Measurements from ENCODE around the gene AGBL3.

The AGBL3 gene

DNA sequence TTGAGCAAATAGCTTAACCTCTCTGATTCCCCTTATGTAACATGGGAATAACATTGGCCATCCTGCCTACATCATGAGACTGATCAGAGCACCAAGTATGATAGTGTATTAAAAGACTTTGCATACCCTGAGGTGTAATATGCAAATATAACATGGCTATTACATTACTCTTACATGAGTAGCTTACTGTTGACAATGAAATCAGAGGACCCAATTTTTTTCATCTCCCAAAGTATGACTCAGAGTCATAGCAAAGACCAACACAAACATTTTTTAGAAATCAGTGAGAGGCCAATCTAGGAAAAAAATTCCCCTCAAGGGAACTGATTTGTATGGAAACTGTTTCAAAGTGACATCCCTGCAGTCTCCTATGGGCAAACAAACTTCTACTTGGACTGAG lies 114.5 kb downstream of the AGBL3 start:
- no peak for ATAC-seq (ENCODE audit: insufficient read depth, low read depth)
- H3K9me3 ChIP-seq (ENCODE audit: insufficient read depth, low read length, severe bottlenecking) = no peaks in the 10 kb centered on the region

DNA sequence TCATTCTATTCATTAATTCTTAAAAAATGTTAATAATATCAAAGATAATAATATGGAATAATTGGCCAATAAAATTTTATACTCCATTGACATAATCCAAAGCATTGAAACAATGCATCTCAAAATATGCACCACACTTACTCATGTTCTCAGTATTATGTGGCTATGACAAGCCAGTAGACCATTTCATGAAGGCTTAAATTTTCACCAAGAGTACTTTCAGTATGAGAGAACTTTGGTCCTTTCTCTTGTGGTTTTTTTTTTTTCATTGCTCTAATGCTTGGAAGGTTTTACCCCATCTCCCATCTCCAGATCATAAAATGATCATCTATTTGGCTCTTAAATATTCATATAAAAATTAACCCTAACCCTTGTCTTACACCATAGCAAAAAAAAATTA lies 116.1 kb downstream of the AGBL3 start:
- Histone ChIP-seq H2AFZ (ENCODE audit: low read depth, low read length) (no peak overlapping the region), H3K9me3 (ENCODE audit: insufficient read depth, low read length, severe bottlenecking) (no peaks in the 10 kb centered on the region), H3K4me1 (ENCODE audit: insufficient read depth, low read length) (no peaks in the 10 kb centered on the region), H3K4me3 (ENCODE audit: low read depth in 1 of 2, low read length in 2 of 2) (no peak overlapping the region), H3K36me3 (ENCODE audit: insufficient read depth, low read length) (no peaks in the 10 kb centered on the region), H3K27me3 (ENCODE audit: insufficient read depth, low read length, poor library complexity) (no peaks in the 10 kb centered on the region), H3K79me2 (ENCODE audit: insufficient read depth, low read length) (no peaks in the 10 kb centered on the region), H4K20me1 (ENCODE audit: insufficient read depth, low read length) (no peaks in the 10 kb centered on the region), H3K9ac (ENCODE audit: low read depth, low read length) (no peak overlapping the region), H3K4me2 (ENCODE audit: insufficient read depth, low read length) (no peak overlapping the region), H3K27ac (ENCODE audit: low read length) (no peak overlapping the region)
- ATAC-seq (ENCODE audit: insufficient read depth, low read depth) = no peak
- DNase-seq = no peak
- TF ChIP-seq, protein P1, sequence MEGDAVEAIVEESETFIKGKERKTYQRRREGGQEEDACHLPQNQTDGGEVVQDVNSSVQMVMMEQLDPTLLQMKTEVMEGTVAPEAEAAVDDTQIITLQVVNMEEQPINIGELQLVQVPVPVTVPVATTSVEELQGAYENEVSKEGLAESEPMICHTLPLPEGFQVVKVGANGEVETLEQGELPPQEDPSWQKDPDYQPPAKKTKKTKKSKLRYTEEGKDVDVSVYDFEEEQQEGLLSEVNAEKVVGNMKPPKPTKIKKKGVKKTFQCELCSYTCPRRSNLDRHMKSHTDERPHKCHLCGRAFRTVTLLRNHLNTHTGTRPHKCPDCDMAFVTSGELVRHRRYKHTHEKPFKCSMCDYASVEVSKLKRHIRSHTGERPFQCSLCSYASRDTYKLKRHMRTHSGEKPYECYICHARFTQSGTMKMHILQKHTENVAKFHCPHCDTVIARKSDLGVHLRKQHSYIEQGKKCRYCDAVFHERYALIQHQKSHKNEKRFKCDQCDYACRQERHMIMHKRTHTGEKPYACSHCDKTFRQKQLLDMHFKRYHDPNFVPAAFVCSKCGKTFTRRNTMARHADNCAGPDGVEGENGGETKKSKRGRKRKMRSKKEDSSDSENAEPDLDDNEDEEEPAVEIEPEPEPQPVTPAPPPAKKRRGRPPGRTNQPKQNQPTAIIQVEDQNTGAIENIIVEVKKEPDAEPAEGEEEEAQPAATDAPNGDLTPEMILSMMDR (IDR thresholded peaks at IDR 0.05; ENCODE audit: borderline replicate concordance, extremely low read depth, low read length, poor library complexity, severe bottlenecking) = no peak
- TF ChIP-seq EZH2 (IDR thresholded peaks at IDR 0.05; ENCODE audit: borderline replicate concordance, low read depth, low read length, severe bottlenecking) = no peak

More for the DNA sequence above, 114.5 kb downstream of the AGBL3 start:
- H3K27me3 ChIP-seq (ENCODE audit: insufficient read depth, low read length, poor library complexity) = no peaks in the 10 kb centered on the region
- H3K4me3 ChIP-seq (ENCODE audit: low read depth in 1 of 2, low read length in 2 of 2) = no peak overlapping the region
- no peaks in the 10 kb centered on the region for H3K4me1 ChIP-seq (ENCODE audit: insufficient read depth, low read length)
- H2AFZ ChIP-seq (ENCODE audit: low read depth, low read length) = no peak overlapping the region
- no peak overlapping the region for H3K27ac ChIP-seq (ENCODE audit: low read length)
- H3K79me2 ChIP-seq (ENCODE audit: insufficient read depth, low read length) = no peaks in the 10 kb centered on the region
- no peaks in the 10 kb centered on the region for H3K36me3 ChIP-seq (ENCODE audit: insufficient read depth, low read length)
- no peak for DNase-seq
- TF ChIP-seq EZH2 (IDR thresholded peaks at IDR 0.05; ENCODE audit: borderline replicate concordance, low read depth, low read length, severe bottlenecking) = no peak
- TF ChIP-seq, protein P1 (IDR thresholded peaks at IDR 0.05; ENCODE audit: borderline replicate concordance, extremely low read depth, low read length, poor library complexity, severe bottlenecking) = no peak
- no peak overlapping the region for H3K9ac ChIP-seq (ENCODE audit: low read depth, low read length)
- no peaks in the 10 kb centered on the region for H4K20me1 ChIP-seq (ENCODE audit: insufficient read depth, low read length)
- H3K4me2 ChIP-seq (ENCODE audit: insufficient read depth, low read length) = no peak overlapping the region

DNA sequence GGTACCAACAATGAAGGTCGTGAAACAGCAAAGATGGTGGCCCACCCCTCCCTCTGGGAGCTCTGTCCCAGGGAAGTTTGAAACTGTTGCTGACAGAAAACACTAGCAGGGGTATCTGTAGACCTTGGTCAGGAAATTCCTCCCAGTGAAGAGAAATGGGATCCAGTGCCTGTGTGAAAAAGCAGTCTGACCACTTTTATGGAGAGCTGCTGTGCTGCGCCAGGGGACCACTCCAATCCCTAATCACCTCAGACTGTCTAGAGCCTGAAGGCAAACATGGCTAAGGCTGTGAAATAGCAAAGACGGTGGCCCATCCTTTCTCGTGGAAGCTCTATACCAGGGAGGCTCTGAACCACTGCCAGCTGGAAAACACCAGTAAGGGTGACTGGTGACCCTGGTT lies 123.3 kb downstream of the AGBL3 start:
- Histone ChIP-seq H4K20me1 (ENCODE audit: insufficient read depth, low read length) (no peaks in the 10 kb centered on the region), H3K4me3 (ENCODE audit: low read depth in 1 of 2, low read length in 2 of 2) (no peak overlapping the region), H3K27me3 (ENCODE audit: insufficient read depth, low read length, poor library complexity) (no peaks in the 10 kb centered on the region), H2AFZ (ENCODE audit: low read depth, low read length) (no peak overlapping the region), H3K27ac (ENCODE audit: low read length) (no peak overlapping the region), H3K9ac (ENCODE audit: low read depth, low read length) (no peak overlapping the region), H3K36me3 (ENCODE audit: insufficient read depth, low read length) (no peaks in the 10 kb centered on the region), H3K4me1 (ENCODE audit: insufficient read depth, low read length) (no peaks in the 10 kb centered on the region), H3K4me2 (ENCODE audit: insufficient read depth, low read length) (no peak overlapping the region), H3K79me2 (ENCODE audit: insufficient read depth, low read length) (no peaks in the 10 kb centered on the region), H3K9me3 (ENCODE audit: insufficient read depth, low read length, severe bottlenecking) (no peaks in the 10 kb centered on the region)
- DNase-seq (no peak), ATAC-seq (ENCODE audit: insufficient read depth, low read depth) (no peak)
- TF ChIP-seq, protein P1 (IDR thresholded peaks at IDR 0.05; ENCODE audit: borderline replicate concordance, extremely low read depth, low read length, poor library complexity, severe bottlenecking) = no peak
- no peak for TF ChIP-seq EZH2 (IDR thresholded peaks at IDR 0.05; ENCODE audit: borderline replicate concordance, low read depth, low read length, severe bottlenecking)

DNA sequence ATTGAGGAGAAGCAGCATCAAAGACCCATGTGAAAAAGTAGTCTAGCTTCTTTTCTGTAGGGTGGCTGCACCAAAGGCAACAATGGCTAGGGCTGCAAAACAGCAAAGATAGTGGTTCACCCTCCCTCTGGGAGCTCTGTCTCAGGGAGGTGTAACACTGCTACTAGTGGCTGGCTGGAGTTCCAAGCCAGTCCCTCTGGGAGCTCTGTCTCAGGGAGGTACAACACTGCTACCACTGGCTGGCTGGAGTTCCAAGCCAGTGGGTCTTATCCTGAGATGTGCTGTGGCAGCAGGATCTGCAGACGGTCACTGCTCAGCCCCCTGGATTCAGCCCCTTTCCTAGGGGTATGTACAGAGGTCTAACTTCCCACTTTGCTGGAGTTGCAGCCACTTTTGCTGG lies 123.7 kb downstream of the AGBL3 start:
- Histone ChIP-seq H4K20me1 (ENCODE audit: insufficient read depth, low read length) (no peaks in the 10 kb centered on the region), H3K27me3 (ENCODE audit: insufficient read depth, low read length, poor library complexity) (no peaks in the 10 kb centered on the region), H3K79me2 (ENCODE audit: insufficient read depth, low read length) (no peaks in the 10 kb centered on the region), H2AFZ (ENCODE audit: low read depth, low read length) (no peak overlapping the region), H3K27ac (ENCODE audit: low read length) (no peak overlapping the region), H3K36me3 (ENCODE audit: insufficient read depth, low read length) (no peaks in the 10 kb centered on the region), H3K9ac (ENCODE audit: low read depth, low read length) (no peak overlapping the region), H3K9me3 (ENCODE audit: insufficient read depth, low read length, severe bottlenecking) (no peaks in the 10 kb centered on the region), H3K4me1 (ENCODE audit: insufficient read depth, low read length) (no peaks in the 10 kb centered on the region), H3K4me3 (ENCODE audit: low read depth in 1 of 2, low read length in 2 of 2) (no peak overlapping the region), H3K4me2 (ENCODE audit: insufficient read depth, low read length) (no peak overlapping the region)
- TF ChIP-seq, protein P1 (IDR thresholded peaks at IDR 0.05; ENCODE audit: borderline replicate concordance, extremely low read depth, low read length, poor library complexity, severe bottlenecking) = no peak
- TF ChIP-seq EZH2 (IDR thresholded peaks at IDR 0.05; ENCODE audit: borderline replicate concordance, low read depth, low read length, severe bottlenecking) = no peak
- DNase-seq = no peak
- ATAC-seq (ENCODE audit: insufficient read depth, low read depth) = no peak

Measured in DND-41 (cell line).